ENCODE data around the gene PEAK1.

PEAK1 gene

DNA sequence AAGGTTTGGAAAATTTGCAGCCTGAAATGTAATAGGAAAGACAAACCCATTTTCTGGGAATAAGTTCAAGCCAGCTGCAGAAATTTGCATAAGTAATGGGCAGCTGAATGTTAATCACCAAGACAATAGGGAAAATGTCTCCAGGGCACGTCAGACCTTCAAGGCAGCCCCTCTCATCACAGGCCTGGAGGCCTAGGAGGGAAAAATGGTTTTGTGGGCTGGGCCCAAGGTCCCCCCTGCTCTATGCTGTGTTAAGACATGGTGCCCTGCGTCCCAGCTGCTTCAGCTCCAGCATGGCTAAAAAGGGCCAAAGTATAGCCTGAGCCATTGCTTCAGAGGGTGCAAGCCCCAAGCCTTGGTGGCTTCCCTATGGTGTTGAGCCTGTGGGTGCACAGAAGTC, 184.3 kb downstream of the PEAK1 start:
- Histone ChIP-seq H3K79me2 (ENCODE audit: insufficient read depth, low read depth) (no peaks in the 10 kb centered on the region), H3K4me3 (IDR thresholded peaks at IDR 0.05; ENCODE audit: insufficient read depth, low read depth, low read length) (no peak overlapping the region), H3K36me3 (ENCODE audit: insufficient read depth) (no peaks in the 10 kb centered on the region), H3K9ac (no peak overlapping the region), H3K4me2 (no peak overlapping the region), H3K4me1 (ENCODE audit: low read depth, poor library complexity, severe bottlenecking) (no peaks in the 10 kb centered on the region), H4K20me1 (ENCODE audit: insufficient read depth) (no peaks in the 10 kb centered on the region), H3K27ac (no peak overlapping the region), H2AFZ (ENCODE audit: low read depth) (no peak overlapping the region), H3K27me3 (ENCODE audit: insufficient read depth, low read depth) (no peaks in the 10 kb centered on the region)
- TF ChIP-seq, protein P1, sequence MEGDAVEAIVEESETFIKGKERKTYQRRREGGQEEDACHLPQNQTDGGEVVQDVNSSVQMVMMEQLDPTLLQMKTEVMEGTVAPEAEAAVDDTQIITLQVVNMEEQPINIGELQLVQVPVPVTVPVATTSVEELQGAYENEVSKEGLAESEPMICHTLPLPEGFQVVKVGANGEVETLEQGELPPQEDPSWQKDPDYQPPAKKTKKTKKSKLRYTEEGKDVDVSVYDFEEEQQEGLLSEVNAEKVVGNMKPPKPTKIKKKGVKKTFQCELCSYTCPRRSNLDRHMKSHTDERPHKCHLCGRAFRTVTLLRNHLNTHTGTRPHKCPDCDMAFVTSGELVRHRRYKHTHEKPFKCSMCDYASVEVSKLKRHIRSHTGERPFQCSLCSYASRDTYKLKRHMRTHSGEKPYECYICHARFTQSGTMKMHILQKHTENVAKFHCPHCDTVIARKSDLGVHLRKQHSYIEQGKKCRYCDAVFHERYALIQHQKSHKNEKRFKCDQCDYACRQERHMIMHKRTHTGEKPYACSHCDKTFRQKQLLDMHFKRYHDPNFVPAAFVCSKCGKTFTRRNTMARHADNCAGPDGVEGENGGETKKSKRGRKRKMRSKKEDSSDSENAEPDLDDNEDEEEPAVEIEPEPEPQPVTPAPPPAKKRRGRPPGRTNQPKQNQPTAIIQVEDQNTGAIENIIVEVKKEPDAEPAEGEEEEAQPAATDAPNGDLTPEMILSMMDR (conservative IDR thresholded peaks at IDR 0.05; ENCODE audit: low read depth, low read length), result no peak

- Histone ChIP-seq H3K4me1 (ENCODE audit: low read depth, poor library complexity, severe bottlenecking) (no peaks in the 10 kb centered on the region), H3K27ac (no peak overlapping the region), H2AFZ (ENCODE audit: low read depth) (no peak overlapping the region), H3K79me2 (ENCODE audit: insufficient read depth, low read depth) (no peaks in the 10 kb centered on the region), H3K27me3 (ENCODE audit: insufficient read depth, low read depth) (no peaks in the 10 kb centered on the region), H3K4me2 (no peak overlapping the region), H3K4me3 (IDR thresholded peaks at IDR 0.05; ENCODE audit: insufficient read depth, low read depth, low read length) (no peak overlapping the region), H4K20me1 (ENCODE audit: insufficient read depth) (no peaks in the 10 kb centered on the region), H3K36me3 (ENCODE audit: insufficient read depth) (no peaks in the 10 kb centered on the region), H3K9ac (no peak overlapping the region)
- TF ChIP-seq, protein P1 (conservative IDR thresholded peaks at IDR 0.05; ENCODE audit: low read depth, low read length), result no peak
Observed at GRCh38 chr15:77228828-77229227, 191.1 kb downstream of the PEAK1 start.

- Histone ChIP-seq H4K20me1 (ENCODE audit: insufficient read depth) (no peaks in the 10 kb centered on the region), H3K9ac (no peak overlapping the region), H2AFZ (ENCODE audit: low read depth) (no peak overlapping the region), H3K36me3 (ENCODE audit: insufficient read depth) (no peaks in the 10 kb centered on the region), H3K79me2 (ENCODE audit: insufficient read depth, low read depth) (no peaks in the 10 kb centered on the region), H3K27ac (no peak overlapping the region), H3K4me1 (ENCODE audit: low read depth, poor library complexity, severe bottlenecking) (no peaks in the 10 kb centered on the region), H3K4me2 (no peak overlapping the region), H3K27me3 (ENCODE audit: insufficient read depth, low read depth) (no peaks in the 10 kb centered on the region), H3K4me3 (IDR thresholded peaks at IDR 0.05; ENCODE audit: insufficient read depth, low read depth, low read length) (no peak overlapping the region)
- TF ChIP-seq, protein P1 (conservative IDR thresholded peaks at IDR 0.05; ENCODE audit: low read depth, low read length), result no peak
Observed at GRCh38 chr15:77226652-77227051, 193.3 kb downstream of the PEAK1 start.

DNA sequence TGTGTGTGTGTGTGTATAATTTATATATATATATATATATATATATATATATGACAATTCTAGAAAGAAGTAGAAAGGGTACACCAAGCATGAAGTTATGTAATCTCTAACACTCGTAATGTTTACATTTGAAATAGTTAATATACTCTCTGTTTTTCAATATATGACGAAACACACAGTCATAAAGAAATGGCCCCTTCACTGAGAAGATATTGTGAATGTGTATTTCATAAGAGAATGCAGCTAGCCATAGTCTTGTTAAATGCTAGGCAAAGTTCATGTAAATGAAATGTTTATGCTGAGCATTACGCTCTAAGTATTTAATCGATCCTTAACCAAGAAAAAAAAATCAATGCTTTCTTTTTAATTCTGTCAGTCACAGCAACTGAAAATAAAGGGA, 194.3 kb downstream of the PEAK1 start:
- Histone ChIP-seq H3K79me2 (ENCODE audit: insufficient read depth, low read depth) (no peaks in the 10 kb centered on the region), H3K27me3 (ENCODE audit: insufficient read depth, low read depth) (no peaks in the 10 kb centered on the region), H3K36me3 (ENCODE audit: insufficient read depth) (no peaks in the 10 kb centered on the region), H3K27ac (no peak overlapping the region), H3K4me2 (no peak overlapping the region), H2AFZ (ENCODE audit: low read depth) (no peak overlapping the region), H3K4me1 (ENCODE audit: low read depth, poor library complexity, severe bottlenecking) (no peaks in the 10 kb centered on the region), H3K9ac (no peak overlapping the region), H4K20me1 (ENCODE audit: insufficient read depth) (no peaks in the 10 kb centered on the region), H3K4me3 (IDR thresholded peaks at IDR 0.05; ENCODE audit: insufficient read depth, low read depth, low read length) (no peak overlapping the region)
- TF ChIP-seq, protein P1 (conservative IDR thresholded peaks at IDR 0.05; ENCODE audit: low read depth, low read length), result no peak

Measured in KMS-11 (cell line).